IMR-90 (cell line): Measurements from ENCODE around the gene ZNF653. TPM values are rescaled to one million over a fixed set of nuclear protein-coding genes. Genes with fewer than 3 reads are reported as not detected.

ENCODE experiments used
- USF2 ChIP-seq: fragments of 150-350 bp; IDR thresholded peaks from 2 replicates; pipeline ENCODE4 v1.6.1; 2017; ENCODE audit warnings: mild to moderate bottlenecking, antibody characterized with exemption, low read length, low read depth
- polyA plus RNA-seq, 3 experiments: library from polyadenylated mRNA; depleted of rRNA; stranded (reverse); fragments of >200 nt; gene quantifications; 2 replicates each; pipeline ENCODE4 v1.2.3, GENCODE V29; 2012; ENCODE audit warnings: low replicate concordance in 1 of 3
- total RNA-seq: library from RNA; depleted of rRNA; stranded (reverse); fragments of >200 nt; gene quantifications from 2 replicates; pipeline ENCODE4 v1.2.3, GENCODE V29; 2012

The ZNF653 gene
- total and polyA plus RNA-seq, 2 of the 4 experiments (the other 2 are of a cell fraction), result 3.9 to 9.0 TPM

DNA sequence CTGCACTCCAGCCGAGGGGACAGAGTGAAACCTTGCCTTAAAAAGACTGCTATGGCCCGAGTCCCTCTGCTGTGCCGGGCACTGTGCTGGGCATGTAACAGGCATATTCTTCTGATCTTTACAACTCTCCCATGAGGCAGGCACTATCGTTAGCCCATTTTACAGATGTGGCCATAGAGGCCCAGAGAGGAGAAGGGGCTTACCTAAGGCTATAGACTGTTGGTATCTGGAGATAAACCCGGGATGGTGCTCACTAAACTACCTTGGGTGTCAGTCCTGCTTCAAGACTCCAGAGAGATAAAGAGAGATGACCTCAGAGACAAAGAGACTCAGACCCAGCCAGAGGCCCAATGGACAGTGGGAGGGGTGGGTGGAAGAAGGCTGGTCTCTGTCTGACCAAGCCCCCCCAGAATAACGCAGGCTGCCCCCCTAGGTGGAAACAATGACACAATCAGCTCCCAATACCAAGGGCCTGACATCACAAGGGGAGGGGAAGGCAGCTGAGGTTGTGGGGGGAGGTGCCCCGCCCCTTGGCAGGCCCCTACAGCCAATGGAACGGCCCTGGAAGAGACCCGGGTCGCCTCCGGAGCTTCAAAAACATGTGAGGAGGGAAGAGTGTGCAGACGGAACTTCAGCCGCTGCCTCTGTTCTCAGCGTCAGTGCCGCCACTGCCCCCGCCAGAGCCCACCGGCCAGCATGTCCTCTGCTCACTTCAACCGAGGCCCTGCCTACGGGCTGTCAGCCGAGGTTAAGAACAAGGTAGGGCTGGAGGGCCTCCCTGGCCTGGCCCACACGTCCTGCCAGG, 32.8 kb upstream of the ZNF653 start, which contains the start of gene CNN1 (continued):
- TF ChIP-seq USF2, result no peak
